ENCODE measurements around the gene RNF222.

DNA sequence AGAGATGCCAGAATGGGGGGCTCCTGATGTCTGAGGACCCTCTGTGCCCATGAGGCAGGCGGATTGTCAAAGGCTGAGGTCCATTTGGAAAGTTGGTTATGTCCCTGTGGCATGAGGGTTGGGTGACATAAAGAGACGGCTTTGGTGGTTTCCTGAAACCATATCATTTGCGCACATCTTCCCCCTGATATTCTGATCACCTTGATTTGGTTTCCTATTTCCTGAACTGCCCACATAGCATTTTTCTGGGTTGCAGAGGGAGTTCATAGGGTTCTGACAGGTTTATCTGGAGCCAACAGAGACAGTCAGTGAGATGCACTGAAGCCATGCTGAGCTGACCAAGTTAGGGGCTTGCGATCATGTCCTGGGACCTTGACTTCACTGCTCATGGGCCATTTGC, 15.7 kb upstream of the RNF222 start:
- TF ChIP-seq, protein P1, sequence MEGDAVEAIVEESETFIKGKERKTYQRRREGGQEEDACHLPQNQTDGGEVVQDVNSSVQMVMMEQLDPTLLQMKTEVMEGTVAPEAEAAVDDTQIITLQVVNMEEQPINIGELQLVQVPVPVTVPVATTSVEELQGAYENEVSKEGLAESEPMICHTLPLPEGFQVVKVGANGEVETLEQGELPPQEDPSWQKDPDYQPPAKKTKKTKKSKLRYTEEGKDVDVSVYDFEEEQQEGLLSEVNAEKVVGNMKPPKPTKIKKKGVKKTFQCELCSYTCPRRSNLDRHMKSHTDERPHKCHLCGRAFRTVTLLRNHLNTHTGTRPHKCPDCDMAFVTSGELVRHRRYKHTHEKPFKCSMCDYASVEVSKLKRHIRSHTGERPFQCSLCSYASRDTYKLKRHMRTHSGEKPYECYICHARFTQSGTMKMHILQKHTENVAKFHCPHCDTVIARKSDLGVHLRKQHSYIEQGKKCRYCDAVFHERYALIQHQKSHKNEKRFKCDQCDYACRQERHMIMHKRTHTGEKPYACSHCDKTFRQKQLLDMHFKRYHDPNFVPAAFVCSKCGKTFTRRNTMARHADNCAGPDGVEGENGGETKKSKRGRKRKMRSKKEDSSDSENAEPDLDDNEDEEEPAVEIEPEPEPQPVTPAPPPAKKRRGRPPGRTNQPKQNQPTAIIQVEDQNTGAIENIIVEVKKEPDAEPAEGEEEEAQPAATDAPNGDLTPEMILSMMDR (IDR thresholded peaks at IDR 0.05), result no peak
- TF ChIP-seq ZFX (IDR thresholded peaks at IDR 0.05; ENCODE audit: borderline replicate concordance), result no peak
